ENCODE measurements around the gene RNF225. TPM values are rescaled to one million over a fixed set of nuclear protein-coding genes. Genes with fewer than 3 reads are reported as not detected.

RNF225 gene
- total and polyA plus RNA-seq, 9 of the 15 experiments (the other 6 are each of a cell fraction or from before 2014, with no cell fraction given), result 0.33 TPM; not detected in 8

DNA sequence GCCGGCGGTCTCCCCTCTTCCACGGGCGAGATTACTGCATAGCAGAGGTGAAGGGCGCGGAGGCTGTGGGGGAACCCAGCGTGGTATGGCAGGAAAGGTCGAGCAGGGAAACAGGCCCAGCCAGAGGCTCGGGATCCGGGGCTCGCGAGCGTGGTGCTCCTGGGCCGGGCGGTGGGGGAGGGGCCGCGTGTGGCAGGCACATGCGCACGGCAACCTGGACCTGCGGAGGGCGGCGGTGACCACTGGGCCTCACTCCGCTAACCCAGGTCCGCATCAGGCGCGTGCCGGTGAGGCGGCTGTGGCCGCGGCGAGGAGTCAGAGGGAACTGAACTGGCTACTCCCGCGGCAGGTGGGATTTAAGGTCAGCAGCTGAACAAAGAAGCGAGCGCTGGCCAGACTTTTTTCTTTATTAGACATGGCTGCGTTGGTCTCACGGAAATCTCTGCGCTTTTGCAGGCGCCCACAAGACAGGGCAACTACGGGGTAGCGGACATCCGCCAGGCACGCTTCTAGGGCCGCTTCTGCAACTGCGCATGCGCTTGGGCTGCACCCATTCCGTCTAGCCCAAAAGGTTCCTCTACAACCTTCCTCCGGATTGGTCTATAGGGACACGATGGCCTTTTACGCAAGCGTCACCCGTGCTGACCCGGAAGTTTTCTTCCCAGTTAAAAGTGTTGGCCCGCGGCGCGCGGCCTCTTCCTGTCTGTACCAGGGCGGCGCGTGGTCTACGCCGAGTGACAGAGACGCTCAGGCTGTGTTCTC is 8.7 kb upstream of the RNF225 start, which contains the start of gene RPS5 (continued):
- TF ChIP-seq, protein P1, sequence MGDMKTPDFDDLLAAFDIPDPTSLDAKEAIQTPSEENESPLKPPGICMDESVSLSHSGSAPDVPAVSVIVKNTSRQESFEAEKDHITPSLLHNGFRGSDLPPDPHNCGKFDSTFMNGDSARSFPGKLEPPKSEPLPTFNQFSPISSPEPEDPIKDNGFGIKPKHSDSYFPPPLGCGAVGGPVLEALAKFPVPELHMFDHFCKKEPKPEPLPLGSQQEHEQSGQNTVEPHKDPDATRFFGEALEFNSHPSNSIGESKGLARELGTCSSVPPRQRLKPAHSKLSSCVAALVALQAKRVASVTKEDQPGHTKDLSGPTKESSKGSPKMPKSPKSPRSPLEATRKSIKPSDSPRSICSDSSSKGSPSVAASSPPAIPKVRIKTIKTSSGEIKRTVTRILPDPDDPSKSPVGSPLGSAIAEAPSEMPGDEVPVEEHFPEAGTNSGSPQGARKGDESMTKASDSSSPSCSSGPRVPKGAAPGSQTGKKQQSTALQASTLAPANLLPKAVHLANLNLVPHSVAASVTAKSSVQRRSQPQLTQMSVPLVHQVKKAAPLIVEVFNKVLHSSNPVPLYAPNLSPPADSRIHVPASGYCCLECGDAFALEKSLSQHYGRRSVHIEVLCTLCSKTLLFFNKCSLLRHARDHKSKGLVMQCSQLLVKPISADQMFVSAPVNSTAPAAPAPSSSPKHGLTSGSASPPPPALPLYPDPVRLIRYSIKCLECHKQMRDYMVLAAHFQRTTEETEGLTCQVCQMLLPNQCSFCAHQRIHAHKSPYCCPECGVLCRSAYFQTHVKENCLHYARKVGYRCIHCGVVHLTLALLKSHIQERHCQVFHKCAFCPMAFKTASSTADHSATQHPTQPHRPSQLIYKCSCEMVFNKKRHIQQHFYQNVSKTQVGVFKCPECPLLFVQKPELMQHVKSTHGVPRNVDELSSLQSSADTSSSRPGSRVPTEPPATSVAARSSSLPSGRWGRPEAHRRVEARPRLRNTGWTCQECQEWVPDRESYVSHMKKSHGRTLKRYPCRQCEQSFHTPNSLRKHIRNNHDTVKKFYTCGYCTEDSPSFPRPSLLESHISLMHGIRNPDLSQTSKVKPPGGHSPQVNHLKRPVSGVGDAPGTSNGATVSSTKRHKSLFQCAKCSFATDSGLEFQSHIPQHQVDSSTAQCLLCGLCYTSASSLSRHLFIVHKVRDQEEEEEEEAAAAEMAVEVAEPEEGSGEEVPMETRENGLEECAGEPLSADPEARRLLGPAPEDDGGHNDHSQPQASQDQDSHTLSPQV (IDR thresholded peaks at IDR 0.05), result peak; percentile 94
- TF ChIP-seq, protein P2, sequence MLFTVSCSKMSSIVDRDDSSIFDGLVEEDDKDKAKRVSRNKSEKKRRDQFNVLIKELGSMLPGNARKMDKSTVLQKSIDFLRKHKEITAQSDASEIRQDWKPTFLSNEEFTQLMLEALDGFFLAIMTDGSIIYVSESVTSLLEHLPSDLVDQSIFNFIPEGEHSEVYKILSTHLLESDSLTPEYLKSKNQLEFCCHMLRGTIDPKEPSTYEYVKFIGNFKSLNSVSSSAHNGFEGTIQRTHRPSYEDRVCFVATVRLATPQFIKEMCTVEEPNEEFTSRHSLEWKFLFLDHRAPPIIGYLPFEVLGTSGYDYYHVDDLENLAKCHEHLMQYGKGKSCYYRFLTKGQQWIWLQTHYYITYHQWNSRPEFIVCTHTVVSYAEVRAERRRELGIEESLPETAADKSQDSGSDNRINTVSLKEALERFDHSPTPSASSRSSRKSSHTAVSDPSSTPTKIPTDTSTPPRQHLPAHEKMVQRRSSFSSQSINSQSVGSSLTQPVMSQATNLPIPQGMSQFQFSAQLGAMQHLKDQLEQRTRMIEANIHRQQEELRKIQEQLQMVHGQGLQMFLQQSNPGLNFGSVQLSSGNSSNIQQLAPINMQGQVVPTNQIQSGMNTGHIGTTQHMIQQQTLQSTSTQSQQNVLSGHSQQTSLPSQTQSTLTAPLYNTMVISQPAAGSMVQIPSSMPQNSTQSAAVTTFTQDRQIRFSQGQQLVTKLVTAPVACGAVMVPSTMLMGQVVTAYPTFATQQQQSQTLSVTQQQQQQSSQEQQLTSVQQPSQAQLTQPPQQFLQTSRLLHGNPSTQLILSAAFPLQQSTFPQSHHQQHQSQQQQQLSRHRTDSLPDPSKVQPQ (CRISPR knock-in tag; IDR thresholded peaks at IDR 0.05; ENCODE audit: borderline replicate concordance), result no peak
- TF ChIP-seq, protein P3, sequence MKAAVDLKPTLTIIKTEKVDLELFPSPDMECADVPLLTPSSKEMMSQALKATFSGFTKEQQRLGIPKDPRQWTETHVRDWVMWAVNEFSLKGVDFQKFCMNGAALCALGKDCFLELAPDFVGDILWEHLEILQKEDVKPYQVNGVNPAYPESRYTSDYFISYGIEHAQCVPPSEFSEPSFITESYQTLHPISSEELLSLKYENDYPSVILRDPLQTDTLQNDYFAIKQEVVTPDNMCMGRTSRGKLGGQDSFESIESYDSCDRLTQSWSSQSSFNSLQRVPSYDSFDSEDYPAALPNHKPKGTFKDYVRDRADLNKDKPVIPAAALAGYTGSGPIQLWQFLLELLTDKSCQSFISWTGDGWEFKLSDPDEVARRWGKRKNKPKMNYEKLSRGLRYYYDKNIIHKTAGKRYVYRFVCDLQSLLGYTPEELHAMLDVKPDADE (conservative IDR thresholded peaks at IDR 0.05; ENCODE audit: control insufficient read depth, low read depth, low read length), result peak; percentile 92
- no peak for TF ChIP-seq PCBP2 (IDR thresholded peaks at IDR 0.05; ENCODE audit: low read depth, low read length, poor library complexity, severe bottlenecking)
- TF ChIP-seq NCOA4 (IDR thresholded peaks at IDR 0.05; ENCODE audit: partially characterized antibody), result no peak
- TF ChIP-seq ZNF253 (CRISPR knock-in tag; conservative IDR thresholded peaks at IDR 0.05), result no peak
- TF ChIP-seq SREBF2 (CRISPR knock-in tag; IDR thresholded peaks at IDR 0.05), result no peak
- TF ChIP-seq HDAC8 (tag; IDR thresholded peaks at IDR 0.05), result no peak
- TF ChIP-seq, protein P4, sequence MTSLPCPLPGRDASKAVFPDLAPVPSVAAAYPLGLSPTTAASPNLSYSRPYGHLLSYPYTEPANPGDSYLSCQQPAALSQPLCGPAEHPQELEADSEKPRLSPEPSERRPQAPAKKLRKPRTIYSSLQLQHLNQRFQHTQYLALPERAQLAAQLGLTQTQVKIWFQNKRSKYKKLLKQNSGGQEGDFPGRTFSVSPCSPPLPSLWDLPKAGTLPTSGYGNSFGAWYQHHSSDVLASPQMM (CRISPR knock-in tag; IDR thresholded peaks at IDR 0.05), result no peak
- 0 out of 2 replicates have a peak, but pooled peaks have one; percentile 45 for TF ChIP-seq RFX5 (IDR thresholded peaks at IDR 0.05; ENCODE audit: low read depth, low read length)
- TF ChIP-seq, protein P5, sequence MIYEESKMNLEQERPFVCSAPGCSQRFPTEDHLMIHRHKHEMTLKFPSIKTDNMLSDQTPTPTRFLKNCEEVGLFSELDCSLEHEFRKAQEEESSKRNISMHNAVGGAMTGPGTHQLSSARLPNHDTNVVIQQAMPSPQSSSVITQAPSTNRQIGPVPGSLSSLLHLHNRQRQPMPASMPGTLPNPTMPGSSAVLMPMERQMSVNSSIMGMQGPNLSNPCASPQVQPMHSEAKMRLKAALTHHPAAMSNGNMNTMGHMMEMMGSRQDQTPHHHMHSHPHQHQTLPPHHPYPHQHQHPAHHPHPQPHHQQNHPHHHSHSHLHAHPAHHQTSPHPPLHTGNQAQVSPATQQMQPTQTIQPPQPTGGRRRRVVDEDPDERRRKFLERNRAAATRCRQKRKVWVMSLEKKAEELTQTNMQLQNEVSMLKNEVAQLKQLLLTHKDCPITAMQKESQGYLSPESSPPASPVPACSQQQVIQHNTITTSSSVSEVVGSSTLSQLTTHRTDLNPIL (CRISPR knock-in tag; IDR thresholded peaks at IDR 0.05), result no peak
- TF ChIP-seq GABPB2 (CRISPR knock-in tag; conservative IDR thresholded peaks at IDR 0.05), result no peak
- TF ChIP-seq ZNF24 (IDR thresholded peaks at IDR 0.05), result 0 out of 2 replicates have a peak, but pooled peaks have one; percentile 21
- no peak for TF ChIP-seq PPARD (CRISPR knock-in tag; IDR thresholded peaks at IDR 0.05)
- peak; percentile 1; the same call in 1 of the 2 replicates for TF ChIP-seq STAG1 (CRISPR knock-in tag; IDR thresholded peaks at IDR 0.05; ENCODE audit: borderline replicate concordance)
- TF ChIP-seq POLR3A (IDR thresholded peaks at IDR 0.05; ENCODE audit: borderline replicate concordance, extremely low read depth, insufficient read depth, insufficient read length), result no peak
- no peak for TF ChIP-seq ZNF77 (CRISPR knock-in tag; IDR thresholded peaks at IDR 0.05)
